IPS-18a (cell line): ENCODE measurements around the gene CETN1.

Source experiments
- H3K27ac ChIP-seq: one replicate; pipeline ENCODE4 v1.5.1; 2013; ENCODE audit warnings: low read length
- H3K27me3 ChIP-seq: one replicate; pipeline ENCODE4 v1.6.1; 2013; ENCODE audit warnings: mild to moderate bottlenecking, low read length; ENCODE audit not compliant: control insufficient read depth, insufficient read depth
- H3K36me3 ChIP-seq: one replicate; pipeline ENCODE4 v1.6.1; 2013; ENCODE audit warnings: low read depth, low read length; ENCODE audit not compliant: control insufficient read depth
- H3K4me1 ChIP-seq: one replicate; pipeline ENCODE4 v1.6.1; 2013; ENCODE audit warnings: low read depth, low read length; ENCODE audit not compliant: control insufficient read depth
- H3K4me3 ChIP-seq: one replicate; pipeline ENCODE4 v1.5.1; 2013; ENCODE audit warnings: low read length
- H3K9ac ChIP-seq: one replicate; pipeline ENCODE4 v1.6.1; 2013; ENCODE audit warnings: mild to moderate bottlenecking, low read length, moderate library complexity
- H3K9me3 ChIP-seq: one replicate; pipeline ENCODE4 v1.6.1; 2013; ENCODE audit warnings: low read depth, low read length; ENCODE audit not compliant: control insufficient read depth

Gene CETN1

DNA sequence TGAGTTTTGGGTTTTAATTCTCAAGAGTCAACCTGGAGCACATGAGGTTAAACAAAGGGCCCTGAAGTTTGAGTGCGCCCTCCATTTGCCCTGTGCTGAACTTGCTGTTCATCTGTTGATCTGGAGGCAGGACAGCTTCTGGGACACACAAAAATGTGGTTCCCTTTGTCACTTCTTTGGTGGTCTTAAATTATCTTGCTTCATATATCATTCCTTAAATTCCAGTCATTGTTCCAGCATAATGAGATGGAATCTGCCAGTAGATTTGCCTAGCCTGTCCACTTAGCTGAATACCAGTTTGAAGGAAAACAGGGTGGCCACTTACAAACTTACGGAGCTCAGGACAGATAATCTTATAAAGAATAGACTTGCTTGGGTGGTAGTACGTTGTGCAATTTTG is 916 bp downstream of the CETN1 start:
- Histone ChIP-seq H3K4me3 (no peak overlapping the region), H3K4me1 (no peaks in the 10 kb centered on the region), H3K27me3 (no peaks in the 10 kb centered on the region), H3K9ac (no peak overlapping the region), H3K9me3 (no peaks in the 10 kb centered on the region), H3K27ac (no peak overlapping the region), H3K36me3 (no peaks in the 10 kb centered on the region)

GRCh38 chr18:582465-582864 is 2.3 kb downstream of the CETN1 start:
- H3K4me3 ChIP-seq, result no peak overlapping the region
- no peaks in the 10 kb centered on the region for H3K4me1 ChIP-seq

DNA sequence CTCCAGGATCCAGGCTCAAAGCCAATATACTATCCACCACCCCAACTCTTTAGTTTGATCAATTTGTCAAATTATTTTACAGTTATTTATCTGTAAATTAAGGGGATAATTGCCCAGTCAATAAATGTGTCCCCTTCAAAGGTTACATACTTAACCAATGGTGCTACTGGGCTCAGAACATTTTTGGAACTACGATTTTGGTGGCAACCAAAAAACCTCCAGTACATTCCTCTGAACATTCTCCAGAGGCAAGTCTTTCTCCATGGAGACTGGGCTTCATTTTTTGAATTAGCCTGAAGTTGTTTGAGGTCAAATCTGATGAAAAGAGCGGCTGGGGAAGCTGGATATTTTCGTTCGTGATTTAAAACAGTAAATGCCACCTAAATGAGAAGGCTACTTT is 14.9 kb downstream of the CETN1 start:
- Histone ChIP-seq H3K9me3 (no peaks in the 10 kb centered on the region), H3K9ac (no peak overlapping the region), H3K4me3 (no peak overlapping the region), H3K36me3 (no peaks in the 10 kb centered on the region), H3K4me1 (no peaks in the 10 kb centered on the region), H3K27ac (no peak overlapping the region), H3K27me3 (peaks cover 10% of the 10 kb centered on the region)

More at GRCh38 chr18:582465-582864, 2.3 kb downstream of the CETN1 start:
- Histone ChIP-seq H3K27me3 (no peaks in the 10 kb centered on the region), H3K9me3 (no peaks in the 10 kb centered on the region), H3K27ac (no peak overlapping the region), H3K9ac (no peak overlapping the region), H3K36me3 (no peaks in the 10 kb centered on the region)

- H3K4me1 ChIP-seq, result no peaks in the 10 kb centered on the region
- H3K9ac ChIP-seq, result no peak overlapping the region
- H3K27ac ChIP-seq, result no peak overlapping the region
- peaks cover 10% of the 10 kb centered on the region for H3K27me3 ChIP-seq
- H3K9me3 ChIP-seq, result no peaks in the 10 kb centered on the region
- H3K4me3 ChIP-seq, result no peak overlapping the region
- H3K36me3 ChIP-seq, result no peaks in the 10 kb centered on the region
These were observed 15.4 kb downstream of the CETN1 start for GRCh38 chr18:595571-595970.

- Histone ChIP-seq H3K4me3 (peak overlapping the region; percentile 7), H3K27ac (no peak overlapping the region), H3K27me3 (peaks cover 10% of the 10 kb centered on the region), H3K9me3 (no peaks in the 10 kb centered on the region), H3K36me3 (no peaks in the 10 kb centered on the region), H3K4me1 (no peaks in the 10 kb centered on the region), H3K9ac (no peak overlapping the region)
These were observed 16.2 kb downstream of the CETN1 start for GRCh38 chr18:596288-596881.

DNA sequence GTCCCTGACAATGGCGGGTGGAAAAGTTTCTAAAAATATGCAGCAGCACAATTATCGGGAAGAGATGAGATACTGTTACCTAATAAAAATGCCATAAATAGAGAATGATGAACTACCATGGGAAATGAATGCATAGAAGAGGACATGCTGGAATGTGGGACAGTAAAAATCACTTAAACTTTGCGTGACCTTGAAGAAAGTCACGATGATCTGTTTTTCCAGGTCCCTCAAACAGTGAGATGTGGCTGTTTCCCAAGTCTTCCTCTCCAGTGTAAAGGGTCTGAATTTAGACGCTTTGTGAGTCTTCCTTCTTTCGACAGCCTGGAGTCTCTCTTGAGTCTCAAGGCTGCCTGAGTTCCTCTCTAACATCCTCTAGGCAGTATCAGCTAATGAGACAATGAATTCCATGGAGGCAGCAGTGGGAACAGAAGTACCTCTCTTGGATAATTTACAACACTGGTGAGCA is 18.0 kb downstream of the CETN1 start:
- Histone ChIP-seq H3K4me3 (no peak overlapping the region), H3K4me1 (no peaks in the 10 kb centered on the region), H3K27ac (no peak overlapping the region), H3K9me3 (no peaks in the 10 kb centered on the region), H3K9ac (no peak overlapping the region), H3K27me3 (peaks cover 10% of the 10 kb centered on the region), H3K36me3 (no peaks in the 10 kb centered on the region)

- H3K27ac ChIP-seq, result no peak overlapping the region
- H3K9ac ChIP-seq, result no peak overlapping the region
- H3K36me3 ChIP-seq, result no peaks in the 10 kb centered on the region
- H3K9me3 ChIP-seq, result no peaks in the 10 kb centered on the region
- no peak overlapping the region for H3K4me3 ChIP-seq
- H3K27me3 ChIP-seq, result peaks cover 10% of the 10 kb centered on the region
- H3K4me1 ChIP-seq, result no peaks in the 10 kb centered on the region
These were observed 19.9 kb downstream of the CETN1 start for GRCh38 chr18:600107-600506.

DNA sequence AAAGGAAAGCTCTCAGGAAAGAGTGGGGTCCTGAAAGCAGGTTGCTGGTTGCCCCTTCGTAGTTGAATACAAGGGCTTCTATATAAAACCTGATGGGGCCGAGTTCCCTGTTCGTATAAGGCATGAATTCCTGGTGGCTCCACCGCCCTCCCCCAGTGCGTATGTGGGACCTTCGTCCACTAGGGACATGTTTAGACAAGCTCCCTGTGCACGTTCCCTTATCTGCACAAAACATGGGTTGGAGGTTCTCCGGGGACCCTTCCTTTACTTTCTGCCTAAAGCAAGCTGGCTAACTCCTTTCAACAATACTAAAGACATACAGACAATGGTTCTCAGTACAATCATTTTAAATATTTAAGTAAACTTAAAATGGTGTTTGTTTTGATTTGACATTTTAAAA is 24.6 kb downstream of the CETN1 start:
- Histone ChIP-seq H3K36me3 (no peaks in the 10 kb centered on the region), H3K9ac (no peak overlapping the region)

DNA sequence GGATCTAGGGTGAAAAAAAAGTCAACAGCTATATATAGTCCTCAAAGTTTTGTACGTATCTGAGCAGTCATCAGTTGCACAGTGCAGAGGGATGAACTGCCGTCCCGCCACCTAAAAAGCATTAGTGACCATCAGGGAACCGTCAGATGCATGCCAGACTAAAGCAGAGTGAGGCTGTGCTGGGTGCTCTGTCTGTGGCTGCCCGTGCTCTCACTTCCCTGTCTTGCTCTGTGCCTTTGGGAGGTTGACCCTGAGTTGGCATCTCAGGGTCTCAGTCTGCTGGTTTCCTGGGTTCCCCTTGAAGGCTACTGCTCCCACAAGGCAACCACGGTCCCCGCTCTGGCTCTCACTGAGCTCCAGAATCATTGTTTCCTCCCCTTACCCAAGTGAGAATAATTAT is 27.8 kb downstream of the CETN1 start:
- Histone ChIP-seq H3K4me1 (no peaks in the 10 kb centered on the region), H3K4me3 (no peak overlapping the region), H3K27ac (no peak overlapping the region), H3K27me3 (no peaks in the 10 kb centered on the region), H3K9me3 (no peaks in the 10 kb centered on the region), H3K9ac (no peak overlapping the region), H3K36me3 (no peaks in the 10 kb centered on the region)

More for the DNA sequence above, 24.6 kb downstream of the CETN1 start:
- H3K4me1 ChIP-seq, result no peaks in the 10 kb centered on the region
- no peaks in the 10 kb centered on the region for H3K27me3 ChIP-seq
- no peak overlapping the region for H3K27ac ChIP-seq
- H3K9me3 ChIP-seq, result no peaks in the 10 kb centered on the region
- H3K4me3 ChIP-seq, result no peak overlapping the region

DNA sequence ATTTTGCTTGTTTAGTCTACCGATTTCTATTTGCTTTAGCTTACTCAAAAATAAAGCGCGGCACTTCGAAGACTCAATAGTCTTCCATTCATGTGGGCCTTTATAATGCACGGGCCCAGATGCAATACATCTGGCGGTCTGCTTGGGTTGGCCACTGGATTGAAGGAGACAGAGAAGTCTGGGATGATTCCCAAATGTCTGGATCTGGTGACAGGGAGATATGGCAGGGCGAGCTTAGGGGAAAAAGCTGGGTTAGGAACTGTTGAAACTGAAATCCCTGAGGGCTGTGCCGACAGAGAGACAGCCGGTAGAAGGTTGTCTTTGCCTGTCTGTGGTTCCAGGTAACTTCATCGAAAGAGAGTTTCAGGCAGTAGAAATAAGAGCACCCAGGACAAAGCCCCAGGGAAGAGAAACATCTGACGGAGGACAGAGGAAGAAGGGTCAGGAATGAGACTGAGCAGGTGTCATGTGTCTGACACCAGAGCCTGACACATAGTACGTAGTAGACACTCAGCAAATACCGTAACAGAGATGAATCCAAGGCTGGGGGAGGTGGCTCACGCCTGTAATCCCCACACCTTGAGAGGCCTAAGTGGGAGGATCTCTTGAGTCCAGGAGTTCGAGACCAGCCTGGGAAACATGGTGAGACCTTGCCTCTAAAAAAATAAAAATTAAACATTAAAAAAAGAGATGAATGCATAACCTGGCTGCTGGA is 30.2 kb downstream of the CETN1 start:
- Histone ChIP-seq H3K9me3 (no peaks in the 10 kb centered on the region), H3K36me3 (no peaks in the 10 kb centered on the region), H3K27me3 (no peaks in the 10 kb centered on the region), H3K4me1 (no peaks in the 10 kb centered on the region), H3K9ac (no peak overlapping the region), H3K4me3 (no peak overlapping the region), H3K27ac (no peak overlapping the region)

DNA sequence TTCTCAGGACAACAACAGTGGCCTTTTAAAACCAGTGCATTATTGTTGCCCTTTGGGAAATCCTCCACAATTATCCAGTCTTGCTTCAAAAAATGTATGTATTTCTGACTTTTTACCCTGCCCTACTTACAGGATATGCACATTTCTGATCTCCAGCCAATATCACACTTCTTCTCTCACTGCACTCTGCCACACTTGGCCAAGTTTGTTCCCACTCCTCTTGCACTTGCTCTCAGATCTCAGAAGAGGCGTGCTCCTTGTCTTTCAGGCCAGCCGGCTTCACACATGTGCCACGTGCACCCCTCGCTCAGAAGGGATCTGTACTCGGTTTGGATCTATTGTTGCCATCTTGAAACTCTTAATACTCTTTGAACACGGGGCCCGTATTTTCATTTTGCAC is 32.0 kb downstream of the CETN1 start:
- Histone ChIP-seq H3K9ac (no peak overlapping the region), H3K27ac (no peak overlapping the region), H3K4me1 (no peaks in the 10 kb centered on the region), H3K9me3 (no peaks in the 10 kb centered on the region), H3K36me3 (no peaks in the 10 kb centered on the region), H3K4me3 (no peak overlapping the region), H3K27me3 (no peaks in the 10 kb centered on the region)

DNA sequence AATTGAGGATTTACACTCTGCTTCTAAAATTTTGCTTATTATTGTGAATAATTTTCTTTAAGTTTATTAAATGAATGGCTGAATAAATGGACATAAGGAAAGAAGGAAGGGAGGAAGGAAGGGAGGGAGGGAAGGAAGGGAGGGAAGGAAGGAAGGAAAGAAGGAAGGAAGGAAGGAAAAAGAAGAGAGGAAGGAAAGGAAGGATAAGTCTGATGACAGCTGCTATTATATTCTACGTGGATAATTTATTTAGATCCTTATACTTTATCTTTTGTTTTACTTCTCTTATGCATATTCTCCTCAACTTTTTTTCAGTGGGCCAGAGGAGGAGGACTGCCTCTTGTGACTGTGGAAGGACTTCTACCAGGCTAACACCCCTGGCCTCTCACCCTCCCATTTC is 34.0 kb downstream of the CETN1 start:
- Histone ChIP-seq H3K4me3 (no peak overlapping the region), H3K27me3 (no peaks in the 10 kb centered on the region), H3K9me3 (no peaks in the 10 kb centered on the region), H3K36me3 (no peaks in the 10 kb centered on the region), H3K9ac (no peak overlapping the region), H3K27ac (no peak overlapping the region), H3K4me1 (no peaks in the 10 kb centered on the region)
